NCI-H510A treated with DMSO at 0.1 percent for 48 hours (cell line): ENCODE results near the gene DAB1.

Source experiments
- DNase-seq: peaks from one replicate; lab custom pipeline; 2025; lab: John Stamatoyannopoulos, UW

Gene DAB1

DNA sequence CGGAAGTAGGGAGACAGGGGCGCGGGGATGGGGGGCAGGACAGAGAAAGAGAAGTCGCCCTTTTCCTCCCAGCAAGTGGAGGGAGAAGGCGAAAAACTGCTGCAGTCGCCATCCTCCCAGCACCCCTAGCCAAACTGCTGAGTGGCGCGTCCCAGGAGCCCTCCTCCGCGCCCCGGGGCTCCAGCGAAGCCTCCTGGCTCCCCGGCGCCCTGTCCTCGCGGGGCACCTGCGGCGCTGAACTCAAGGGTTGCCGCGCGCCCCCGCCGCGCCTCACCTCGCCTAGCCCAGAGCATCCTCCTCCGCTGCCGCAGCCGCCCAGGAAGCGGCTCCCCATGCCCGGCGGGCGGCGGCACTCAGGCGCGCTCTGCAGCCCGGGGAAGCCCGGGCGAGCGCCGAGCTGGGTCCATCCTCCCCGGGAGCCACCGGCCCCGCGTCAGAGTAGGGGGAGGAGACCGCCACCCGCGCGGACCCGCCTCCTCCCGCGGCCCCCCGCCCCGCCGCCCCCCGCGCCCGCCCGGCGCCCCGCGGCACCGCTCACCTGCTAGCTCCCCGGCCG, at the start of gene DAB1:
Gene DAB1 (minus strand): TSS at position 405 of the 556 bp plus-strand sequence. CDS start 133,030 bp downstream, outside the sequence.
- peak; percentile 36 for DNase-seq

DNA sequence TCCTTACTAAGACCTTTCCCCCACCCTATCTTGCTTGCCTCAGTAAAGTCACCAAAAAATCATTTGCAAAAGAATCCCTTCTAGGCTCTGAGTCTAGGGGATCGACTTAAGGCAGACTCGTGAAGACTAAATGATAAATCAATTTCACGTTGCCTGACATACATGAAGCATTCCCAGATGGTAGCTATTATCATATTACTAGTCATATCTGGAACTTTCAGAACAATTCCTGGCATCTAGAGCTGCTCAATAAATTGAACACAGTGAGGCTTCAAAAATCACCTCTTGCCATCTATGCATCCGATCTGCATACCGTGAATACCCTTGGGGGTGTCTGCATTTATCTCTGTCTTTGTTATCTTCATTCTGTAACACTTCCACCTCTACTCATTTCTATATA, 49.6 kb upstream of the DAB1 start:
- no peak for DNase-seq

DNA sequence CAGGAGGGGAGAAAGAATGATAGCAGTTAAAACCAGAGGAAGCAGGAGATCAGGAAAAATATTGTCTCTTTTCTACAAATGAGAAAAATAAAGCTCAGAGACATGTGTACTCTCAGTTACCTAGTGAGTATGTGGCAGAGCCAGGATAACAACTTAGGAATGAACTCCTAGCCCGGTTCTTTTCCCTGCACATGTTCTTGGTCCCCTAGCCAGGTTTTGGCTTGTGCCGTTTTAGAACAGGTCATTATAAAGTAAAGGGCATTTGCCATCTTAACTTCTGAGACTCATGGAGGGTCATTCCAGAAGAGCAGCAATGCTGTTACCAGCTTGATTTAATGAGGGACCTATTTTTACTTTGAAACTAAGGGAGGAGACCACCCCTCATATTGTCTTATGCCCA, 48.1 kb upstream of the DAB1 start:
- DNase-seq = no peak

DNA sequence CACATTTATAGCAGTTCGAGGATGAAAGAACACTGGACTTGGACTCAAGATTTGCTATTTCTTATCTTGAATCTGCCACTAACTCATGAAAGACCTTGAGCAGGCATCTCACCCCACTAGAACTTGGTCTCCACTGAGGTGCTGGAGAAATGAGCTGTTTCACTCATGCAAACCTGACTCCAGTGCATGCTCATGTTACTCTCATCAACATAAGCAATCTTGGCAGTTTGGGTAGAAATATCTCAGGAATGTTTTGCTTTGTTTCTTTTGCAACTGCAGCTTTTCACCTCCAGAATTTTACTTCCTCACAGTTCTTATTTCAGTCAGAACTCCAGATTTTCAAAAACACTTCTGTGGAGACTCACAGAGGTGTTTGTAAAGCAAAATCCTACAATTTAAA, 46.2 kb upstream of the DAB1 start:
- DNase-seq = no peak

DNA sequence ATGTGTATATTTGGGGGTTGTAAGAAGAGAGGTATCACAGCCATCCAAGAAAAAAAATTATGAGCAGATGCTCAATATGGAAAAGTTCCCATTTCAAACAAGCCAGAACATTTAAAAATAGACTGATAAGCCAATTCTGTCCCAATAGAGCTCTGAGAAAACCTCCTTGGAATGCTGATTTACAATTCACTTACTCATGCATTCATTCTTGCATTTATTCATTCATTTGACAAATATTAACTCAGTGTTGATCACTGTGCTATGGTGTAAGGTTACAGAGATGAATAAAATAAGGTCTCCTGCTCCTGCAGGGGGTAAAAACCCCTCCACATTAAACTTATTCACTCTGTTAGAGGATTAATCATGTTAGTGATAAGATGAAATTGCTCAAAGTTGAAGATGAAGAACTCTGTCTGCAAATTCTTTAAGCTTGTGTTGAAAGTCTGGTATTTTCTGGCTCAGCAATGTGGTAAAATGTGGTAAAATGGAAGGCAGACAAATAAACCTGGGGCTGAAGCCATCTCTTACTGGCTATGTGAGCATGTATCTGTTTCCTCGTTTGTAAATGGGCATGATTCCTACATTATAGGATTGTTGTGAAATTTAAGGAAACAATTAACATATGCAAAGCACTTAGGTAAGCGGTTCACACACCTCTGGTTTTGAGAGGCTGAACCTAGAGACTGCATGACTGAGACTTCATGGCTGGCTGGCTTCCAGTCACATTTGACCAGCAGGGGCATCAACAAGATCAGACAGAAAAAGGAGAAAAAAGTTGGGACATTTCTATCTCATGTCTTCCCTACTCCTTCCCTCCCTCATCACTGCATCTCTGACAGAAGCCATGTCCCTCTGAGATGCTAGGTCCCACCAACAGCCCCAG, 45.0 kb upstream of the DAB1 start:
- DNase-seq = no peak

DNA sequence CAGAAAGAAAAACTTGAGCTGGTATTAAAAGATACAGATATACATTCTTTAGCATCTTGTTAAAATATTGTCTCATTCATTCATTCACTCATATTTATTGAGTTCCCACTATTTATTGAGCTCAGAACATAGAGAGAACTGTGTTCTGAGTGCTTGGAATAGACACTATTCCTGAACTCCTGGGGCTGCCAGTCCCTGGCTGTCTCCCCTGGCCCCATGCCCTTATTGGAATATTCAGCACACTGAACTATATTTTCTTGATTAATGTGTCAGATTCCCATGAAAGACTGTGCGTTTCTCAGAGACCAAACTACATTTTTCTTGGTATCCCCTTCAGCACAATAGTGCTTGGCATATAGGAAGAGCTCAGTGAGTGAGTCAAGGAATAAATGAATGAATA, 44.0 kb upstream of the DAB1 start:
- DNase-seq = no peak

DNA sequence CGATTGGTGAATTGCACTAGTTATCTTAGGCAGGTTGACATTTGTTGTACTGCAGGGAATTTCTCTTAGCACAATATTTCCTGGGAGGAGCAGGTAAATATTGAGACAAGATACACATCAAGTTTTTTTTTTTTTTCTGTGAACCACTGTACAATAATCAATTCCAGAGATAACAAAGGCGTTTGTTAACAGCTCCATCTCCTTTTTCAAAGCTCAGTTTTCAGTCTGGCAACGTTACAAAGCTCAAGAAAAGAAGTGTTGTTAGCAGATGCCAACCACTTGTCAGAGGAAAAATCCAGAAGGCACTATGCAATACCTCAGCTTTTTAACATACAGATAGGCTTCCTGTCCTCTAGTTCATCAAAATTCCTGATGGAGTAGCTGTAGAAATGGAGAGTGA, 40.9 kb upstream of the DAB1 start:
- DNase-seq = peak; percentile 7

DNA sequence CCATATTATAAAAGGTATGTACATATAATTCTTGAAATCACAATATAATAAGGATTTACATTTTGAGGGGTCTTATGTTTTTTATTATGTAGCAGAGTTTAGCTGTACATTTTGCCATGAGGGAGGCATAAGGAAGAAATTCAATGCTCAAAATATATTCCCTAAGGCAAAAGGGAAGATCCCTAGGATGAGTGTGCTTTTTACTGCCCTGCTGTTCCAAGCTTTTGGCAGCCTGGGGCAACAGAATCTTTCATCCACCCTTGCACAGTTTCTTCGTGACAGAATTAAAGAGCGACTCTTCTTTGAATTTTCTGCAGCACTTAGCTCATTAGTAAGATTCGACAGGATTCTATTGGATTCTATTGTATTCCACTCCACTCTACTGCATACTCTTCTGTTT, 39.5 kb upstream of the DAB1 start:
- DNase-seq = no peak

DNA sequence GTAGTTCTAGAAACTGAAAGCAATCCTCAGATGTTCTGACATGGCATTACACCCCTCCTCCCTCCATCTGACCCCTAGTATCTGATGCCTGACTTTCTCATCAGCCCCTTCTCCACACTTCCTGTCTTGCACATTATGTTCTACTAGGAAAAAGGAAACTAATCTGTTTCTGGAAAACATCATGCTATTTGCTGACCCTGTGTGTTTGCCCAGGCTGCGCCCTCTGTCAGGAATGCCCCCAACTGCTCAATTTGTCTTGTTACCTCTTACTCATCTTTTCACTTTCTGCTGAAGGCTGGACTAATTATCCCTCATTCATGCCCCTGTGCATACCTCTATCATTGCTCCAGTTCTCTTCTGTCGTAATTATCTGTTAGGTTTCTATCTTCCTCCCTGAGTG, 37.5 kb upstream of the DAB1 start:
- DNase-seq = no peak

DNA sequence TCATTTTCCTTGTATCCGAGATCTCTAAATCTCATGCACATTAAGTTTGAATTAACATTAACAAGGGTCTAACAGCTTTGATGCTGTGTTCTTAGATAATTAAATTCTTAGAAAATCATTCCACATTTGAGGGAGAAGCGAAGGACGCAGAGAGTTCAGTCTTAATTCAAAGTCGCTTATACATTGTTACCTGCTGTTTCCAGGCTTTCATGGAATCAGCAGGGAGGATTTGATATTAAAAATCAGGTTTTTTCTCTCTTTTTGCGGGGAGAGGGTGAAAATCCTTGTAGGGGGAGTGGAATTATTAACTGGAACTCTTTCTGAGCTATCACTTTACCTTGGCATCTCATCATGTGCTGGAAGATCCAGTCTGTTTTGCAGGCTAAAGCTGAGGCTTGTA, 27.7 kb upstream of the DAB1 start:
- DNase-seq = no peak

DNA sequence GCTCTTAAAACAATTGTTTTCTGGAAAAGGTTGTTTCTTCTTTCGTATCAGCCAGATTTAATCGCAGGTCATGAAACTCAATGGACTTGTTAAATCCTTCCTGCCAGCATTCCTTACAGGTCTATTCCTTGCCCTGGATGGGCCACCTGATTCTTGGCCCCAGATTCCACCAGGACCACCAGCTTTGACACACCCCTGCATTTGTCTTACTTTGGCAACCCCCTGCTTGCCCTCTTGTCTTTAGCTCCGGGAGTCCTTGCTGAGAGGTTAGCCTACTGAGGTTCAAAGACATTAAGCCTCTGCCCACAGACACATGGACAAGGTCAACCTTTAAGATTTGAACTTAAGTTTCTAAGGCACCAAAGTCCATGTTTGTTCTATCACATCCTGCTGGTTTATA, 27.1 kb upstream of the DAB1 start:
- no peak for DNase-seq

DNA sequence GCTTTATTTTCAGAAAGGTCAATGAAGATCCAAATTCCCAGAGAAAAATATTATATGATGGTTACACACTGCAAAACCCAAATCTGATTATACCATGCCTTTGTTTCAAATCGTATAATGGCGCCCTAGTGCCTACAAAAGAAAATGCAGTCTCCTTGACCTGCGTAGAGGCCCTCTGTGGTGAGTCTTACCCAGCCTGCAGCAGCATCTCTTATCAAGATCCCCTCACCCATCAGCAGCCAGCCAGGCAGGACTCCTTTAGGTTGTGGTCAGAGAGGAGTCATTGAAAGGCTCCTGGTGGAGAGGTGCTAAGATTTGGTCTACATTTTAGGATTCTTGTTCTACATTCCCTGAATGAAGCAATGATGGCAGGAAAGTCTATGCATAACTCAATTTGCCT, 23.7 kb upstream of the DAB1 start:
- DNase-seq = no peak

DNA sequence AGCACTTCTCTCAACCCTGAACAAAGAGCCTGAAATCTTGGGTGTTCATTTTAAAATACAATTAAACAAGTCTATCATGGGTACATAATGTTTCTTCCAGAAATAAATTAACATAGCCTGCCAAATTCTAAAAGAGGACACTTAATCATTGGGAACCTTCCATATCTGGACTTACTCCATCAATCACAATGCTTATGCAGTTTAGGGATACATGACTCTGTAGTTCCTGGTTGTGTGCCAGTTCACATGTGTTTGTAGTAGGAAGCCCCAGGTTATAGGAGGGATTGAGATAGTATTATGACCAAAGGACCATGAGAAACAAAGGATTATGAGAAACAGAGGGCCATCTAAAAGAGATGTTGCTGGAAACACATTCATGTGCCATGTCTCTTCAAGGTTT, 19.1 kb upstream of the DAB1 start:
- no peak for DNase-seq

DNA sequence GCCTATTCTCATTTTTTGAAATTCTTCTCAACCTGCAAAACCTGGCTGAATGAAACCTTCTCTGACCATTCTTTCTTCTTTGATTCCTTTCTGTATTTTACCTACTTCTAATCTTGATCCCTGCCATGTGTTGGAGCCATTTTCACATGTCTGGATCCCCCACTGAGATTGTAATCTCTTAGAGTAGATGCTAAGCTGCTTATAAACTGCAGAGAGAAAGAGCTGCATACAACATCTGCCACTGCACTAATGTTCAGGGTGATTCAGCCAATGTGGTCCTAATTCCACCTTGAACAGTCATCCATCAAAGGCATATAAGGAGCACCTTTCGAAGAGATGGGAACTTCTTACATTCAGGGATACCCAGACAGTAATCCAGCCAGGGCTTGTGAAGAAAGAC, 16.2 kb upstream of the DAB1 start:
- no peak for DNase-seq

DNA sequence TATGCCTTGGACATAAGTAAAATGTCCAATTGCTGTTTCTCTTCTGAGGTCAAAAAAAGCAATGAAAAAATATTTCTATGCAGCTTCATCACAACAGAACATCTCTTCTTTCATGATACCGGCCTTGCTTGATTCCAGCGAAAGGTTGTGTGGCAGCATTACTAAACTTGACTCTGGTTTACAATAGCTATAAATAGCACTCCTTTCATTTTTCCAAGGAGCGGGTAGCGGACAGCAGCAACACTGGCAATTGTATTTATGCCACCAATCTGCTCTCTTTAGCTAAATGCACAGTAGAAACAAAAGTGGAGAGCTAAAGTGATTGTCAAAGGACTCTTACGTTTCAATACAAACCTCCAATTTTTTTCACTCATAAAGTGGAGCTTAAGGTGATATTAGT, 7.5 kb upstream of the DAB1 start:
- DNase-seq = no peak

DNA sequence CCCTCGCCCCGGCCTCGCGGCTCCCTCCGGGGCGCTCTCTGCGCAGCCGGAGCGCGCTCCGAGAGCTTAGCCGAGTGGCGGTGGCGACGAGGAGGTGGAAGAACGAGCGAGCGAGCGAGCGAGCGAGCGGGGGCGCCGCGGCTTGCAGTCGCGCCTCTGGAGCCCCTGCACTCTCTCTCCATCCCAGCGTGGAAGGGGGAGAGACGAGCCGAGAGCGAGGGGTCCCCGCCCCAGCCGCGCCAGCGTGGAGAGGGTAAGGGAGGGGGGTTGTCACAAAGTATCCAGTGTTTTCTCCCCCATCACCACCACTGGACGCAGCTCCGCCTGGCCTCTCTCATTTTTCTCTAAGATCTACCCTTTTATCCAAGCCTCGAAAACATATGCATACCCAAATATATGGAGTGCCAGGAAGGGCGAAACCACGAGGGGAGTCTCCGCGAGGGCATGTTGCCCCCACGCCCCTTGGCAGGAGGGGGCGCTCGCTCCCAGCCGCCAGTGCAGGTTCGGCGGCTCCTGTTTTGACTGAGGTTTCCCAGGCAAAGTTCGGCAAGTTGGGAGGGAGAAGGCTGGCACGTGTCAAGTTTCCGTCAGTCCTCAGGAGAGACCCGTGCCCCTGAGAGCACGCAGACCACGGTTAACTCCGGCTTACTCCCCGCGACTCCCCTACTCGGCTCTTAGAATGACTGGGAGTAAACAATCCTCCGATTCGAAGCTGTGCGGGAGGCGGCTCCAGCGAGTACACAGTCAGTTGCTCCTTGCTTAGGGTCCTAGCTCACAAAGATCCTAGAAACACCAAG, 569 bp upstream of the DAB1 start:
- DNase-seq = peak; percentile 50

DNA sequence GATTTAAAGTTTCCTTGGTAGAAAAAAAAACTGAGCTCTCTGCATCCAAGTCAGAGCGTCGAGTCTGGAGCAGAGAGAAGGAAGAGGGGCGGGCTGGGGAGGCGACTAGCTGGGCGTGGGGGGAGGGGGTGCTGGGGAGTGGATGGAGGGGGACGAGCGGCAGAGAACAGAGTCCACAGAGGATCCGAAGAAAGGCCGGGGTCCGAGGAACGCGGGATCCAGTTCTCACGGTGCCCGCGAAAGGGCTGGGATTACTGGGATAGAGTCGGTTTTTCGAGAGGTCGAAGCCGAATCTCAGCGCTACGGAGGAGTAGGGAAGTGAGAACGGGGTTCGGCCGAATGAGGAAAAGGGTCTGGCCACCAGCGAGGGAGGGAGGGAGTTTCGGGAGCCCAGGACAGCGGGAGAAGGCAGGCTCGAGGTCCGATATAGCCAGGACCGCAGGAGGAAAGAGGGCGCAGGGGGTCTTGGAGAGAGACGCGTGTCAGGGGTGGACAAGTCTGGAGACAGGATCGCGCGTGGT, 665 bp downstream of the DAB1 start:
- DNase-seq = no peak

DNA sequence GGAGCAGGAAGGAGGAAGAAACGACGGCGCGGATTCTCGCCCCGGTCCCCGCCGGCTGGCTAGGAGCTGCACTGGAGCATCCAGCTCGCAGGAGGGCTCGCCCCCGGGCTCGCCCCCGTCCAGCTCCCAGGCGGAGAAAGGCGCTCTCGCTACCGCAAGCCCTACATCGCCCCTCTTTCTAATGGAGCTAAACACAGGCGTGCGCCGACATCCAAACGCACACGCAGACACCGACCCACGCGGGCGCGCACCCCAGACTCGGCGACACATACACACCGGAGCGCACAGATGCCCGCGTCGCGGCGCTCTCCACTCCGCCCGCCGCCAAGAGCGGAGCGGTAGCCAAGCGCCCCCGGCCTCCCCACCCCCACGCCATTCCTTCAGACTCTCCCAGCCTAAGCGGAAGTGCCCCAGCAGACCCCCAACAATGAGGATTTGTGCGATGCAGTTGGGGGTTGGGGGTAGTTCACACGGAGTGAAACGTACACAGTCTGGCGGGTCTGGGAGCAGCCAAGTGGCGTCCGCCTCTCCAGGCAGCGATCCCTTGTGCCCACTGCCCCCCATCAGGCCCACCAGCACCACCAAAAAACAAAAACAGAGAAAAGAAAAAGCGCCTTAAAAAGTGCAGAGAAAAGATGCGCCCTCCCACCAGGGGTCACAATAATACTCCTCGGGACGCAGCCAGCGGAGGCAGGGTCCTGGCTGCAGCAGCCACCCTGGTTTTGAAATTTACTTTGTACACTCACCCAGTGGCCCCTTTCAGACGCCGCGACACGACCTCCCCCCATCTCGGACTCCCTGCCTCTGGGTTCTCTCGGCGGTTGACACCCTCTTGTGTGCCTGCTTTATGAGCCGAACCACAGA, 1.4 kb downstream of the DAB1 start:
- peak; percentile 22 for DNase-seq

DNA sequence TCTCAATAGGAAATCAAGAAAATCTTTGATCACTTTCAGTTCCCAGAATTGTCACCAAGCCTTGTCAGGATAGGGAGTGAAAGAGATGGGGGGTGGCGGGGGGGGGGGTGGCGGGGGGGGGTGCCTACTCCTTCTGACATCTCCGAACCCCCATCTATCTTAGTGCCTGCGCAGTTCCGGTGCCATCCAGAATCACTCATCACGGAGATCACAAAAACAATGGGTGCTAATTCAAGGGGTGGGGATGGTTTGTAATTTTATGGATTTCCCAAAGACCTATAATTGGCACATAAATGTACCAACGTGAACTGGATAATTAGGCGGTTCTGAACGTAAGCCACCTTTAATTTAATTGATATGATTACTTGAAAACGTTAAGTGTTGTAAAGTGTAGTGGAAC, 2.1 kb downstream of the DAB1 start:
- DNase-seq = no peak

DNA sequence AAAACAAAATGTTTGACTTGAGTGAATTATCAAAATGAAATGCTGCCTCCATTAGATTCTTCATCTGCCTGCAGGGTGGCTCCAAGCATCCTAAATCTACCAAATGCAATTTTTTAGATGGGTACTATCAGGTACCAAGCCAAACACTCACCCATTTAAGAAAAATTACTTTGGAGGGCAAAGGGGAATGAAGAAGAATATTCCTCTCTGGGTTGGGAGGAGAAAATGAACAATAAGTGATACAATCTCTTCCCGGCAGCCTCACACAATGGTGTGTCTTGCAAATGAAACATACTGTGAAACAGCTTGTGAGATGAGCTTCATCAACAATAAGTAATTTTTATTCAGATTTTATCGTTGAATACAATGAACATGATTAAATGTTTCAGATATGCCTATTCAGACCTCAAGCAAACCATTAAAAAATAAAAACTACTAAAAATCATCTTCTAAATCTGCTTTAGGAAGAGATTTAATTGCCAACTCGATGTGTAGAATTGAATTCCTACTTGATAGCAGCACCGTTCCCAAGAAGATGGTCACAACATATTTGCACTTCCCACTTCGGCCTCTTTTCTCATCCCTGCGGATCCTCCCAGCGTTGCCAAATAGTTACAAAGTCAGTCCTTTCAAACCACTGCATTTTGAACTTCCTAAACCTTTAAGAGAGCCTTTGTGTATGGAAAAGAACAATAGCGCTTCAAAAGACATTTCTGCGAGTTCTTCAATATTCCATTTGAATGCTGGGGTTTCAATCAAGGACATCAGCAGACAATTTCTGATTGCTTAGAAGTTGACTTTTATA, 2.7 kb downstream of the DAB1 start:
- DNase-seq = no peak

DNA sequence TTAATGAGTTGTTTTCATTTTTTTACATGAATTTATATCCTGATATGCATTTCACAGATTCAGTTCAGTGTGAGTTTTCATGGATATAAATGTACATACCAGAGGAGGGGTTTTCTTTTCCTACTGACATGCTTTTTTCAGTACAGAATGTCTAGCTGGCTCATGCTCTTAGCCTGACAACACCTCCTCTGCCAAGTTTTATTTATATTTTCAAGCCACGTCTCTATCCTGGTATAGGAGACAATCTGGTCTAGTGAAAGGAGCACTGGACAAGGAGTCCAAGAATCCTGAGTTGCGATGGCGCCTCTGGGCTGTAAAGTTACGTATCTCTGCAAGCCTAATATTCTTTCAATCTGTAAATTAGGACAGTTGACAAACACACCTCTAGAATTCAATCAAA, 4.9 kb downstream of the DAB1 start:
- DNase-seq = no peak
